ENCODE results near the gene IQCB1.
"Not testable (repeated sequence)": the region's sequence is repeated elsewhere in the genome, so short reads cannot be mapped to it uniquely, and the experiment has no call there.

The IQCB1 gene

GRCh38 chr3:121834671-121835464 is at the start of gene IQCB1, which contains the start of gene EAF2:
TSS of gene IQCB1 (minus strand) at chr3:121835060. CDS start at chr3:121828960, 6,100 bp downstream.
TSS of gene EAF2 (plus strand) at chr3:121835209. CDS start at chr3:121835286, 77 bp downstream.
- DNase-seq (ENCODE audit: low read depth in 2 of 2): peak; percentile 87 to 89

GRCh38 chr3:121883507-121883906 is 48.6 kb upstream of the IQCB1 start:
- DNase-seq (ENCODE audit: low read depth in 2 of 2): no peak

- DNase-seq (ENCODE audit: low read depth in 2 of 2): no peak
Observed at GRCh38 chr3:121878411-121878810, 43.6 kb upstream of the IQCB1 start.

- DNase-seq (ENCODE audit: low read depth in 2 of 2): no peak
Observed at GRCh38 chr3:121871430-121871829, 36.6 kb upstream of the IQCB1 start.

- DNase-seq (ENCODE audit: low read depth in 2 of 2): no peak
Observed at GRCh38 chr3:121870717-121871116, 35.9 kb upstream of the IQCB1 start.

- no peak for DNase-seq (ENCODE audit: low read depth in 2 of 2)
Observed at GRCh38 chr3:121869736-121870135, 34.9 kb upstream of the IQCB1 start.

GRCh38 chr3:121863801-121864200 is 28.9 kb upstream of the IQCB1 start:
- DNase-seq (ENCODE audit: low read depth in 2 of 2): no peak

- DNase-seq (ENCODE audit: low read depth in 2 of 2): not testable (repeated sequence)
Observed at GRCh38 chr3:121863247-121863646, 28.4 kb upstream of the IQCB1 start.

- DNase-seq (ENCODE audit: low read depth in 2 of 2): not testable (repeated sequence)
Observed at GRCh38 chr3:121857778-121858177, 22.9 kb upstream of the IQCB1 start.

GRCh38 chr3:121855555-121855954 is 20.7 kb upstream of the IQCB1 start:
- DNase-seq (ENCODE audit: low read depth in 2 of 2): no peak

GRCh38 chr3:121852256-121852655 is 17.4 kb upstream of the IQCB1 start:
- no peak for DNase-seq (ENCODE audit: low read depth in 2 of 2)

GRCh38 chr3:121844892-121845291 is 10.0 kb upstream of the IQCB1 start:
- DNase-seq (ENCODE audit: low read depth in 2 of 2): no peak

GRCh38 chr3:121839962-121840361 is 5.1 kb upstream of the IQCB1 start:
- no peak for DNase-seq (ENCODE audit: low read depth in 2 of 2)

GRCh38 chr3:121836481-121836880 is 1.6 kb upstream of the IQCB1 start:
- no peak for DNase-seq (ENCODE audit: low read depth in 2 of 2)

GRCh38 chr3:121836064-121836463 is 1.2 kb upstream of the IQCB1 start:
- no peak for DNase-seq (ENCODE audit: low read depth in 2 of 2)

- DNase-seq (ENCODE audit: low read depth in 2 of 2): no peak
Observed at GRCh38 chr3:121835465-121835801, 573 bp upstream of the IQCB1 start.

- DNase-seq (ENCODE audit: low read depth in 2 of 2): no peak
Observed at GRCh38 chr3:121834157-121834670, 646 bp downstream of the IQCB1 start.

GRCh38 chr3:121822973-121823372 is 11.9 kb downstream of the IQCB1 start:
- DNase-seq (ENCODE audit: low read depth in 2 of 2): no peak

- no peak for DNase-seq (ENCODE audit: low read depth in 2 of 2)
Observed at GRCh38 chr3:121821421-121822199, 13.2 kb downstream of the IQCB1 start.

- DNase-seq (ENCODE audit: low read depth in 2 of 2): no peak
Observed at GRCh38 chr3:121819236-121819635, 15.6 kb downstream of the IQCB1 start.

GRCh38 chr3:121818578-121818977 is 16.3 kb downstream of the IQCB1 start:
- no peak for DNase-seq (ENCODE audit: low read depth in 2 of 2)

- no peak for DNase-seq (ENCODE audit: low read depth in 2 of 2)
Observed at GRCh38 chr3:121817753-121818152, 17.1 kb downstream of the IQCB1 start.

- DNase-seq (ENCODE audit: low read depth in 2 of 2): no peak
Observed at GRCh38 chr3:121809249-121809648, 25.6 kb downstream of the IQCB1 start.
